WERI-Rb-1 (cell line): Measurements from ENCODE around the gene IFNA13.
"Not testable (repeated sequence)": the region's sequence is repeated elsewhere in the genome, so short reads cannot be mapped to it uniquely, and the experiment has no call there.

Experiments
- DNase-seq: peaks from one replicate; pipeline ENCODE4 v3.0.0-alpha.2; 2020
- H3K27ac ChIP-seq: fragments of 250-450 bp; sonication (Bioruptor Pico); 2 replicates; pipeline ENCODE4 v1.5.1; 2020; ENCODE audit warnings: mild to moderate bottlenecking, moderate library complexity
- H3K27me3 ChIP-seq: fragments of 250-450 bp; sonication (Bioruptor Pico); 2 replicates; pipeline ENCODE4 v1.5.1; 2021; ENCODE audit warnings: mild to moderate bottlenecking, low read depth, moderate library complexity; ENCODE audit not compliant: insufficient read depth, severe bottlenecking
- H3K36me3 ChIP-seq: fragments of 250-450 bp; sonication (Bioruptor Pico); 2 replicates; pipeline ENCODE4 v1.5.1; 2020; ENCODE audit warnings: mild to moderate bottlenecking, moderate library complexity
- H3K4me3 ChIP-seq: 2 replicates; pipeline ENCODE4 v1.5.1; 2011; ENCODE audit warnings: low read depth, mild to moderate bottlenecking, control low read depth, low read length
- H3K9me3 ChIP-seq: fragments of 250-450 bp; sonication (Bioruptor Pico); 2 replicates; pipeline ENCODE4 v1.5.1; 2021; ENCODE audit warnings: mild to moderate bottlenecking, moderate library complexity; ENCODE audit not compliant: severe bottlenecking
- TF ChIP-seq, protein P1 (sequence below): IDR thresholded peaks from 2 replicates; pipeline ENCODE4 v1.5.1; 2011; ENCODE audit warnings: low read depth, mild to moderate bottlenecking, control low read depth, inconsistent platforms, low read length

The IFNA13 gene

DNA sequence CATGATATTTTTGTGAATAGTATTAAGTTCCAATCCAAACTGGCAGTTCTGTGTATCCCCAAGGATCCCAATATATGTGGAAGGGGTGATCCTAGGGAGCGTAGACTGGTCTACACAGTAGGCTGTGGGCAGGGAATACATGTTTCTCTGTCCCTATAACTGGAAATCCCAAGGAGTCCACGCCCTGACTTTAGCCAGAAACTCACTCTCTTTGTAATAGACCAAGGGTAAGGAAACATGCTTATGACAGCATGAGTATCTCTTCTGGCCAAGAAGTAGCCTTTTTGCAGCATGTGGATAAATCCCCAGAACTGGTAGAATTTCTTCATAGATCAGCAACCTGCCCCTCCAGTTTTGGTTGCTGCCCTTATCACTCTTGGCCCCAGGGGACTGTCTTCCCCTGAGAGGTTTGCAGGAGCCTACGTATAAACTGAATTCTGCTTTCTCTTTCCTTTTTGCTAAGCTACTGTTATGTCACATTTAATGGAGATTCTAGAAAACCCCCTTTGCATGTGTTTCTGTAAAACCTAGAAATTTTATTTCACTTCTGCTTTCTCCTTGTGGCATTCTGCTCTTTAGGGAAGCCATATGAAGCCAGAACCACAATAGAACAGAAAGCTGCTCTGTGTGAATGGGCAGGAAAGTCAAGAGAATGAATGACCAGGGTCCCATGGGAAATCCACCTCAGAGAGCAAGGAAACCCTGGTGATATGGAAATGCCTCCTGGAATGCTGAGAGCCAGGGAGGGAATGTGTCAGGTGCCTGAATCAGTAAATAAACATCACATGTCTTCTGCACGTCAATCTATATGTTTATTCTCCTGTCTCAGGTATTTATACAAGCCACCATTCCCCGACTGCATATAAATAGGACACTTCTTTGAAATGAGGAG is 13.8 kb upstream of the IFNA13 start:
- Histone ChIP-seq H3K4me3 (no peak overlapping the region), H3K36me3 (no peaks in the 10 kb centered on the region), H3K27me3 (peaks cover 16% of the 10 kb centered on the region), H3K27ac (no peak overlapping the region), H3K9me3 (no peaks in the 10 kb centered on the region)
- no peak for DNase-seq
- TF ChIP-seq, protein P1, sequence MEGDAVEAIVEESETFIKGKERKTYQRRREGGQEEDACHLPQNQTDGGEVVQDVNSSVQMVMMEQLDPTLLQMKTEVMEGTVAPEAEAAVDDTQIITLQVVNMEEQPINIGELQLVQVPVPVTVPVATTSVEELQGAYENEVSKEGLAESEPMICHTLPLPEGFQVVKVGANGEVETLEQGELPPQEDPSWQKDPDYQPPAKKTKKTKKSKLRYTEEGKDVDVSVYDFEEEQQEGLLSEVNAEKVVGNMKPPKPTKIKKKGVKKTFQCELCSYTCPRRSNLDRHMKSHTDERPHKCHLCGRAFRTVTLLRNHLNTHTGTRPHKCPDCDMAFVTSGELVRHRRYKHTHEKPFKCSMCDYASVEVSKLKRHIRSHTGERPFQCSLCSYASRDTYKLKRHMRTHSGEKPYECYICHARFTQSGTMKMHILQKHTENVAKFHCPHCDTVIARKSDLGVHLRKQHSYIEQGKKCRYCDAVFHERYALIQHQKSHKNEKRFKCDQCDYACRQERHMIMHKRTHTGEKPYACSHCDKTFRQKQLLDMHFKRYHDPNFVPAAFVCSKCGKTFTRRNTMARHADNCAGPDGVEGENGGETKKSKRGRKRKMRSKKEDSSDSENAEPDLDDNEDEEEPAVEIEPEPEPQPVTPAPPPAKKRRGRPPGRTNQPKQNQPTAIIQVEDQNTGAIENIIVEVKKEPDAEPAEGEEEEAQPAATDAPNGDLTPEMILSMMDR = no peak

DNA sequence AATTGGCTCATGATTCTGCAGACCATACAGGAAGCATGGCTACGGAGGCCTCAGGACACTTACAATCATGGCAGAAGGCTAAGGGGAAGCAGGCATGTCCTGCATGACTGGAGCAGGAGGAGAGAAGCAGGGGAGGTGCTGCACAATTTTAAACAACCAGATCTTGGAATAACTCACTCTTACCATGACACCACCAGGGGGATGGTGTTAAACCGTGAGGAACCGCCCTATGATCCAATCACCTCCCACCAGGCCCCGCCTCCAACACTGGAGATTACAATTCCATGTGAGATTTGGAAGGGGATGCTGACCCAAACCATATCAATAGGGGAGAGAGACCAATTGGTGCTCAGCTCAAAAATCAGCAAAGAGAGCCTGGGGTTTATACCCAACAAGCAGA is 3.6 kb upstream of the IFNA13 start:
- H3K36me3 ChIP-seq, H3K9me3 ChIP-seq, H3K27me3 ChIP-seq, H3K4me3 ChIP-seq, DNase-seq, H3K27ac ChIP-seq: not testable (repeated sequence)

DNA sequence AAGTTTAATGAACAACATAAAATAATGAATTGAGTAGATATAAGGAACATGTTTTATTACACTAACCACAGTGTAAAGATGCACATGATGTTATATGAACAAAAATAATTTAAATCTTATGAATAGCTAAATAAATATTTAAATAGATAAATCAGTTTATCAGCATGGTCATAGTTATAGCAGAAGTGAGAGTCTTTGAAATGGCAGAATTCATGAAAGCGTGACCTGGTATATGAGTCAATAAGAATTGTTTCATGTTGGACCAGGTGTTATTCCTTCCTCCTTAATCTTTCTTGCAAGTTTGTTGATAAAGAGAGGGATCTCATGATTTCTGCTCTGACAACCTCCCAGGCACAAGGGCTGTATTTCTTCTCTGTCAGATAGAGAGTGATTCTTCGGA is 688 bp downstream of the IFNA13 start:
- H3K9me3 ChIP-seq, H3K36me3 ChIP-seq, H3K27ac ChIP-seq, DNase-seq, H3K4me3 ChIP-seq: not testable (repeated sequence)
- peaks cover 18% of the 10 kb centered on the region for H3K27me3 ChIP-seq

DNA sequence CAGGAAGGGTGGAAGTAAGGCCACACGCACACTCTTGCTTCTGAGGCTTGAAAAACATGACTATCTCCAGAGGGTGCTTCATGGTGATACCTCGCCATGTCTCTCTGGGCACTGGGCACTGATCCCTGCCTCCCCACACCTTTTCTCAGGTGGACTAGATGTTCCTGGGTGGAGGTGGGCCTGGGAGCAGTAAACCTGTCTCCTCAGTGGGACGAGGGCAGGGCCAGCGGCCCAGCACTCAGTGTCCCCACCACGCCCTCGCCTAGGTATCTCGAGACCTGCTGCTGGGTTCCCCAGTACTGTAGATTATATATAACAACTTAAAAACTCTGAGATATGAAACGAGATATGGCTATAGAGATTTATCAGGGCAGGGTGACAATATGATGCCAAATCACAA is 5.6 kb downstream of the IFNA13 start:
- no peak for DNase-seq
- H3K27ac ChIP-seq = no peak overlapping the region
- peaks cover 25% of the 10 kb centered on the region for H3K27me3 ChIP-seq
- no peaks in the 10 kb centered on the region for H3K9me3 ChIP-seq
- H3K36me3 ChIP-seq = no peaks in the 10 kb centered on the region
- H3K4me3 ChIP-seq = no peak overlapping the region
- TF ChIP-seq, protein P1 = no peak

DNA sequence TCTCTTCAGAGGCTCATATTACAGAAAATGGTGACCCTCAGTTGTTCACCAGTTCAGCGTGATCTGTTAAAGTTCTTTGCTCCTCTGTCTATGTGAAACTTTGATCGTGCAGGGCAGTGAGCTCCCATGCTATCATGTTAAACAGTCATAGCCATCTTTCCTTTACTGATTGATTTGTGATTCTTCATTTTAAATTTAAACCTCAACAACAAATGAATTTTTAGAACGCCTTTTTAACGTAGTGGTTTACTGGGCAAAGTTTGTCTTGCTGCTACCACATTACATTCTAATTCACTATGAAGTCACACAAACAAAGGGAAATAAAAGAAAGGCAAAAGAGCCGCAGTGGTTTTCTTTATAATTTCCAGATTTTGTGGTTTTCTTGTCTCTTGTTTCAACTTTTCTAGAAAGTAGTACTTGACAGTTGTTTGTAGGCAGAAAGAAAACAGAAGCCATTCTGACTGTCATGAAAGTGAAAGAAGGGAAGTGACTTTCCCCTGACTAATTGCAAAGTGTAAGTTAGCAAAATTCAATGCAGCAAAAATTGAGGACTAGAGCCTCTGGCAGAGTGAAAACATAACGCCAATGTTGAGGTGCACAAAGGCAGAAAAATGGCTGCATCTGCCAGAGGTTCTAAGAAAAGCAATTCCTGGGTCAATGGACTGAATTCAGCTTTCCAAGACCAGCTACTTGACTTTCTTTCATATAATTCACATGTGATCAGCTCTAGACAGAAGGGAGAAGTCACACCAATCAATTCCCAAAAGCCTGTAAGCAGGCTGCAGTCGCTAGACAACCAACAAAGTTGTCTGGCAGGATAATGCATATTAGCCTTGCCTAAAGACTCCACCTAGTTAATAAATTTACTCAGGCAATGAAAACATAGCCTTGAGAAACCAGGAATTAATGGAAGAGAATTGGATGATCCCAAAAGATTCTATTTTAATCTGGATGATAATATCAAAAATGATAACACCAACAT is 10.1 kb downstream of the IFNA13 start:
- Histone ChIP-seq H3K27me3 (peaks cover 37% of the 10 kb centered on the region), H3K27ac (no peak overlapping the region), H3K36me3 (no peaks in the 10 kb centered on the region), H3K4me3 (no peak overlapping the region), H3K9me3 (no peaks in the 10 kb centered on the region)
- TF ChIP-seq, protein P1 = no peak
- DNase-seq = no peak

DNA sequence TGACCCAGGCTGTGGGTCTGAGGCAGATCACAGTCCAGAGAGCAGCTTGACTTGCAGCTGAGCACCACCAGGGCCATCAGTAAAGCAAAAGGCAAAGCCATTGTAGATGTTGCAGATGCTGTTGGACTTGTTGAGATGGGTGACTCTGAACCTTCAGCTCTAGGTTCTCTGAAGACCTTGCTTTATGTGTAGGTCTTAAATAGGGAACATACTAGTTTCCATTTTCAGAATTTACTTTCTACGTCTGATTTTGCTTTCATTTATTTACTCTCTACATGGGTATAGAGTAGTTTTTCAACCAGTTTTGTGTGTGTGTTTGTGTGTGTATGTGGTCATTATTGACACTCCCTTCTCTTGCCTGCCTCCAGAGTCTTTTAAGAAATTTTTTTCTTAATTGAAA is 17.1 kb downstream of the IFNA13 start, which contains the start of gene IFNA6:
Gene IFNA6, minus strand, starts transcription at position 101 of the 400 bp plus-strand sequence. Its CDS starts 0 bp downstream, at position 101.
- TF ChIP-seq, protein P1 = no peak
- Histone ChIP-seq H3K4me3 (no peak within 1 kb of the TSS), H3K27ac (no peak within 1 kb of the TSS), H3K9me3 (no peaks in the 10 kb centered on the region), H3K27me3 (peaks cover 17% of the 10 kb centered on the region), H3K36me3 (no peaks in the 10 kb centered on the region)
- DNase-seq = no peak
